Ovary (tissue), 3 donors: ENCODE results near the gene CUBN.

Source experiments
- CTCF ChIP-seq, 3 donors: fragments of 450-650 bp in 2 of 3; fragments of 200-600 bp in 1 of 3; IDR thresholded peaks; one replicate each; pipeline versions ENCODE4 v1.5.1 to v1.8.0; 2016 to 2022; ENCODE audit warnings: antibody characterized with exemption in 3 of 3, mild to moderate bottlenecking in 1 of 3
- EP300 ChIP-seq: sonication (generic); formaldehyde crosslinking; IDR thresholded peaks from one replicate; pipeline ENCODE4 v1.6.1; 2017; ENCODE audit warnings: antibody characterized with exemption
- POLR2A ChIP-seq: fragments of 450-650 bp; IDR thresholded peaks from one replicate; pipeline ENCODE4 v1.6.1; 2017; ENCODE audit warnings: antibody characterized with exemption, mild to moderate bottlenecking, moderate library complexity
- donor health status: DM: no; HTN: no; CAD: no.

GRCh38 chr10:17066807-17067206 lies 62.8 kb downstream of the CUBN start:
- no peak for TF ChIP-seq CTCF (IDR thresholded peaks at IDR 0.05)
- no peak for TF ChIP-seq POLR2A
- no peak for TF ChIP-seq EP300
